Measurements from ENCODE around the gene CRIP1.

DNA sequence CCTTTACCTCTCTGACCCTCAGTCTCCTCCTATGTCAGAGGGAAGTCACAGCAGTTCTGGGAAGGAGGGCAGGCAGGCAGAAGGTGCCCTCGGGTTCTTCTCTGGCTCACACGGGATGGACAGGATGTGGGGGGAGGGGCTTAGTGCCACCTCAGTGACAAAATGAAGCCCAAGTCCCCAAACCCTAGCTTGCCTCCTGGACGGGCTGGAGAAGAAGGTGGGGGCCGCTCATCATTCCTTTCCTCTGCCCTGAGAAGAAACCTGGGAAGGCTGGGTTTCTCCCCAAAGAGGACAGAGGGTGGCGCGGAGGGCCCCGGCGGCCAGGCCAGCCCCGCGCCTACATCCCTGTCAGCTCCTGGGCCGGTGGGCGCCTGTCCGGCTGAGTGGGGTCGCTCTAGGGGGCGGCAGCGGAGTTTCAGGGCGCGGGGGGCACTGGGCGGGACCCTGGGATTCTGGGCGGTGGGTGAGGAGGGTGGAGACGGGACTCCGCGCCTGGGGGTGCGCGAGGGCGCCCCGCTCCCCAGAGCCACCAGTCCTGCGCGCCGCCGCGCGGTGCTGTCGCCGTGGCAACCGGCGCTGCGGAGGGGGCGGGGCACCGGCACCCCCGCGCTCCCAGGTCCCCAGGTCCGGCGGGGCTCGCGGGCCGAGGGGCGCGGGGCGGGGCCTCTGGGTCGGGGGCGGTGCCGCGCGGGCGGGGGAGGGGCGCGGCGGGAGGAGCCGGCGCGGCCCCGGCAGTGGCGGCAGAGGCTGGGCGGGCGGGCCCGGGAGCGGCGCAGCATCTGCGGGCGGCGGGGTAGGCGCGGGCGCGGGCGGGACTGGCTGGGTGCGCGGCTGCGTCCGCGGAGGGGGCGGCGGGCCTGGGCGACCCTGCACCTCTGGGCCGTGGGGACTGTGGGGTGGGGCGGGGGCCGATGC, 39.4 kb downstream of the CRIP1 start, which contains the start of gene TMEM121:
- TF ChIP-seq, protein P1, sequence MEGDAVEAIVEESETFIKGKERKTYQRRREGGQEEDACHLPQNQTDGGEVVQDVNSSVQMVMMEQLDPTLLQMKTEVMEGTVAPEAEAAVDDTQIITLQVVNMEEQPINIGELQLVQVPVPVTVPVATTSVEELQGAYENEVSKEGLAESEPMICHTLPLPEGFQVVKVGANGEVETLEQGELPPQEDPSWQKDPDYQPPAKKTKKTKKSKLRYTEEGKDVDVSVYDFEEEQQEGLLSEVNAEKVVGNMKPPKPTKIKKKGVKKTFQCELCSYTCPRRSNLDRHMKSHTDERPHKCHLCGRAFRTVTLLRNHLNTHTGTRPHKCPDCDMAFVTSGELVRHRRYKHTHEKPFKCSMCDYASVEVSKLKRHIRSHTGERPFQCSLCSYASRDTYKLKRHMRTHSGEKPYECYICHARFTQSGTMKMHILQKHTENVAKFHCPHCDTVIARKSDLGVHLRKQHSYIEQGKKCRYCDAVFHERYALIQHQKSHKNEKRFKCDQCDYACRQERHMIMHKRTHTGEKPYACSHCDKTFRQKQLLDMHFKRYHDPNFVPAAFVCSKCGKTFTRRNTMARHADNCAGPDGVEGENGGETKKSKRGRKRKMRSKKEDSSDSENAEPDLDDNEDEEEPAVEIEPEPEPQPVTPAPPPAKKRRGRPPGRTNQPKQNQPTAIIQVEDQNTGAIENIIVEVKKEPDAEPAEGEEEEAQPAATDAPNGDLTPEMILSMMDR (IDR thresholded peaks at IDR 0.05) = no peak
- TF ChIP-seq POLR2A (IDR thresholded peaks at IDR 0.05) (no peak), EP300 (IDR thresholded peaks at IDR 0.05) (no peak)

Data from tibial nerve (tissue), 4 donors.